DMS79 treated with DMSO at 0.1 percent for 48 hours (cell line): ENCODE results near the gene PIGZ.

ENCODE experiments used
- DNase-seq: peaks from one replicate; lab custom pipeline; 2025; lab: John Stamatoyannopoulos, UW

The PIGZ gene

GRCh38 chr3:196915375-196915774 lies 53.3 kb downstream of the PIGZ start:
- no peak for DNase-seq

- no peak for DNase-seq
Observed at GRCh38 chr3:196914866-196915265, 53.8 kb downstream of the PIGZ start.

- DNase-seq: no peak
Observed at GRCh38 chr3:196903740-196904139, 64.9 kb downstream of the PIGZ start.

GRCh38 chr3:196902296-196902695 lies 66.3 kb downstream of the PIGZ start:
- no peak for DNase-seq

GRCh38 chr3:196901768-196902167 lies 66.9 kb downstream of the PIGZ start:
- no peak for DNase-seq
